GM19025 (cell line): ENCODE measurements around the gene RAC2.
A peak's percentile ranks its signal among the peaks of the same experiment; 100 is the strongest.
"Not testable (repeated sequence)": the region's sequence is repeated elsewhere in the genome, so short reads cannot be mapped to it uniquely, and the experiment has no call there.

Experiments
- ATAC-seq: cut with Tn5 transposase; IDR thresholded peaks from one replicate; pipeline ENCODE4 v1.9.1; 2021; ENCODE audit warnings: mild to moderate bottlenecking, low read depth, moderate library complexity; ENCODE audit not compliant: unreplicated experiment

RAC2 gene

GRCh38 chr22:37237371-37238268 lies 6.4 kb downstream of the RAC2 start:
- ATAC-seq, result no peak

GRCh38 chr22:37235897-37236607 lies 8.0 kb downstream of the RAC2 start:
- no peak for ATAC-seq

- ATAC-seq, result no peak
Measured at GRCh38 chr22:37234736-37235711, 9.0 kb downstream of the RAC2 start.

GRCh38 chr22:37233751-37234631 lies 10.1 kb downstream of the RAC2 start:
- no peak for ATAC-seq

- not testable (repeated sequence) for ATAC-seq
Measured at GRCh38 chr22:37233371-37233750, 10.7 kb downstream of the RAC2 start.

GRCh38 chr22:37232140-37232998 lies 11.7 kb downstream of the RAC2 start:
- ATAC-seq, result no peak

GRCh38 chr22:37231406-37232139 lies 12.5 kb downstream of the RAC2 start:
- ATAC-seq, result no peak

- no peak for ATAC-seq
Measured at GRCh38 chr22:37230673-37231405, 13.2 kb downstream of the RAC2 start.

- ATAC-seq, result peak; percentile 52
Measured at GRCh38 chr22:37229805-37230672, 14.0 kb downstream of the RAC2 start.

- no peak for ATAC-seq
Measured at GRCh38 chr22:37229012-37229804, 14.9 kb downstream of the RAC2 start.

- ATAC-seq, result no peak
Measured at GRCh38 chr22:37228106-37229011, 15.7 kb downstream of the RAC2 start.

- ATAC-seq, result no peak
Measured at GRCh38 chr22:37226514-37226913, 17.6 kb downstream of the RAC2 start.

- ATAC-seq, result no peak
Measured at GRCh38 chr22:37226087-37226486, 18.0 kb downstream of the RAC2 start.

- no peak for ATAC-seq
Measured at GRCh38 chr22:37225481-37225880, 18.6 kb downstream of the RAC2 start.
